NT2/D1 (cell line): ENCODE data around the gene MAD1L1.

Experiments used
- SUZ12 ChIP-seq: IDR thresholded peaks from 2 replicates; pipeline ENCODE4 v1.6.1; 2011; ENCODE audit not compliant: insufficient read length, insufficient read depth; ENCODE audit errors: extremely low read depth
- YY1 ChIP-seq: IDR thresholded peaks from 2 replicates; pipeline ENCODE4 v1.6.1; 2011; ENCODE audit not compliant: insufficient read length, insufficient read depth
- ZNF274 ChIP-seq: IDR thresholded peaks from 2 replicates; pipeline ENCODE4 v1.6.1; 2011; ENCODE audit warnings: mild to moderate bottlenecking, low read depth, low read length

- TF ChIP-seq YY1 (no peak), ZNF274 (no peak), SUZ12 (no peak)
Observed at GRCh38 chr7:1899951-1900762, 332.6 kb downstream of the MAD1L1 start.
